Measurements from ENCODE around the gene PLD1.

The PLD1 gene

GRCh38 chr3:171640520-171641412 is 169.5 kb downstream of the PLD1 start:
- no peak overlapping the region for H3K27ac ChIP-seq (ENCODE audit: extremely low read depth, low read depth, low read length)
- TF ChIP-seq ZNF37A (tag by site-specific recombination; IDR thresholded peaks at IDR 0.05) = no peak
- TF ChIP-seq KLF10 (tag by site-specific recombination; IDR thresholded peaks at IDR 0.05) = no peak
- TF ChIP-seq AEBP2 (tag by site-specific recombination; IDR thresholded peaks at IDR 0.05; ENCODE audit: borderline replicate concordance) = no peak
- TF ChIP-seq ZSCAN18 (tag by site-specific recombination; IDR thresholded peaks at IDR 0.05) = no peak
- TF ChIP-seq ZNF354C (tag by site-specific recombination; IDR thresholded peaks at IDR 0.05; ENCODE audit: borderline replicate concordance, low read depth) = no peak
- TF ChIP-seq PRDM4 (tag by site-specific recombination; IDR thresholded peaks at IDR 0.05) = 0 out of 2 replicates have a peak, but pooled peaks have one; percentile 56
- TF ChIP-seq ZNF426 (tag by site-specific recombination; IDR thresholded peaks at IDR 0.05) = no peak
- no peak for TF ChIP-seq ZNF148 (tag by site-specific recombination; IDR thresholded peaks at IDR 0.05; ENCODE audit: borderline replicate concordance)
- TF ChIP-seq ZFP37 (tag by site-specific recombination; IDR thresholded peaks at IDR 0.05) = no peak
- TF ChIP-seq ZNF366 (tag by site-specific recombination; conservative IDR thresholded peaks at IDR 0.05) = no peak
- no peak for TF ChIP-seq ZNF214 (tag by site-specific recombination; IDR thresholded peaks at IDR 0.05; ENCODE audit: borderline replicate concordance)
- TF ChIP-seq KLF8 (tag by site-specific recombination; IDR thresholded peaks at IDR 0.05) = no peak
- TF ChIP-seq GLIS1 (tag by site-specific recombination; IDR thresholded peaks at IDR 0.05) = no peak
- TF ChIP-seq ZNF677 (tag by site-specific recombination; IDR thresholded peaks at IDR 0.05) = peak; percentile 94
- TF ChIP-seq ZBTB20 (tag by site-specific recombination; IDR thresholded peaks at IDR 0.05) = no peak
- no peak for TF ChIP-seq ZNF174 (tag by site-specific recombination; IDR thresholded peaks at IDR 0.05)
- TF ChIP-seq ZNF362 (tag by site-specific recombination; IDR thresholded peaks at IDR 0.05) = no peak
- no peak for TF ChIP-seq ZBTB7A (tag by site-specific recombination; IDR thresholded peaks at IDR 0.05; ENCODE audit: low read depth)
- TF ChIP-seq TCF7L2 (IDR thresholded peaks at IDR 0.05; ENCODE audit: borderline replicate concordance, low read depth, low read length) = no peak
- TF ChIP-seq ZNF629 (tag by site-specific recombination; IDR thresholded peaks at IDR 0.05) = no peak
- TF ChIP-seq PRDM1 (tag by site-specific recombination; IDR thresholded peaks at IDR 0.05) = 0 out of 2 replicates have a peak, but pooled peaks have one; percentile 17
- TF ChIP-seq ZSCAN16 (tag by site-specific recombination; IDR thresholded peaks at IDR 0.05) = no peak
- TF ChIP-seq ZNF585B (tag by site-specific recombination; IDR thresholded peaks at IDR 0.05) = no peak
- TF ChIP-seq ZNF654 (tag by site-specific recombination; IDR thresholded peaks at IDR 0.05; ENCODE audit: low read depth) = no peak
- TF ChIP-seq ZNF571 (tag by site-specific recombination; IDR thresholded peaks at IDR 0.05) = no peak
- TF ChIP-seq ZNF639 (tag by site-specific recombination; IDR thresholded peaks at IDR 0.05) = no peak
- H3K4me1 ChIP-seq (ENCODE audit: control insufficient read depth, insufficient read depth, low read length) = no peaks in the 10 kb centered on the region
- H3K4me3 ChIP-seq (ENCODE audit: low read depth, low read length) = no peak overlapping the region
- H3K36me3 ChIP-seq (ENCODE audit: control insufficient read depth in 2 of 2, insufficient read depth in 1 of 2, low read length in 2 of 2) = peaks cover 0 to 3% of the 10 kb centered on the region in 2 experiments; a peak in 1 of 3 replicates
- no peaks in the 10 kb centered on the region for H3K9me3 ChIP-seq (ENCODE audit: control insufficient read depth, insufficient read depth, low read depth, low read length)
- ChIA-PET POLR2A (no interaction called here), CTCF (interaction anchor here (0.6 to 1.5 kb wide), 7 partner anchors 9 to 757 kb away, joined by 3 to 9 read pairs (median 5); no protein-coding TSS in a partner anchor)

Data from HEK293 (cell line).